Left lung (tissue), 10 donors: ENCODE results near the gene AKAP11. TPM values are rescaled to one million over a fixed set of nuclear protein-coding genes. Genes with fewer than 3 reads are reported as not detected.

ENCODE experiments used
- ATAC-seq: fragments of 200-7000 bp; cut with Tn5 transposase; one replicate; pipeline ENCODE4 v1.9.1; 2020; ENCODE audit warnings: moderate library complexity
- DNase-seq, 4 donors: peaks; one replicate each; pipeline ENCODE4 v3.0.0-alpha.2; 2013 to 2020
- H3K27ac ChIP-seq, 2 donors: fragments of 200-600 bp; sonication (generic) in 1 of 2; one replicate each; pipeline versions ENCODE4 v1.5.0 to v1.8.0; 2020 to 2021
- H3K27me3 ChIP-seq, 2 donors: fragments of 200-600 bp; sonication (generic) in 1 of 2; one replicate each; pipeline versions ENCODE4 v1.5.0 to v1.8.0; 2020 to 2021
- H3K36me3 ChIP-seq, 2 donors: fragments of 200-600 bp; sonication (generic) in 1 of 2; one replicate each; pipeline versions ENCODE4 v1.5.0 to v1.8.0; 2020 to 2021
- H3K4me1 ChIP-seq, 2 donors: fragments of 200-600 bp; one replicate each; pipeline ENCODE4 v1.8.0; 2021
- H3K4me3 ChIP-seq, 2 donors: fragments of 200-600 bp; sonication (generic) in 1 of 2; one replicate each; pipeline versions ENCODE4 v1.5.0 to v1.8.0; 2020 to 2021; ENCODE audit warnings: mild to moderate bottlenecking in 1 of 2
- H3K9me3 ChIP-seq, 2 donors: fragments of 200-600 bp; sonication (generic) in 1 of 2; one replicate each; pipeline versions ENCODE4 v1.5.0 to v1.8.0; 2020 to 2021
- intact Hi-C, 2 donors: fragments of 100-400 bp; cut with DNase I; formaldehyde crosslinking; loops; one replicate each; pipeline versions ENCODE4 v1.11.2 to v1.14.2; 2022
- polyA plus RNA-seq, 6 donors: library from polyadenylated mRNA; unstranded; fragments of 120-200 nt; gene quantifications; one replicate each; pipeline ENCODE4 v1.2.1, GENCODE V29; 2013; ENCODE audit not compliant: insufficient read length in 6 of 6
- total RNA-seq, 2 donors: library from RNA; stranded (reverse); fragmentation: NEBNext Ultra II Directional; extraction: Animal tissue kit (Norgen Biotek cat#: 25700); gene quantifications; one replicate each; pipeline ENCODE4 v1.2.1, GENCODE V29; 2021
- TF ChIP-seq, protein P1 (sequence below), 2 donors: fragments of 200-600 bp; sonication (generic) in 1 of 2; IDR thresholded peaks; one replicate each; pipeline versions ENCODE4 v1.5.0 to v1.8.0; 2021; ENCODE audit warnings: antibody characterized with exemption in 2 of 2
- donor health status: DM: no; HTN: yes; CAD: no.
- donor health status: DM: no; HTN: no; CAD: no.

AKAP11 gene
- total and polyA plus RNA-seq, 8 donors, result 30.3 to 47.1 (median 41.9) TPM

DNA sequence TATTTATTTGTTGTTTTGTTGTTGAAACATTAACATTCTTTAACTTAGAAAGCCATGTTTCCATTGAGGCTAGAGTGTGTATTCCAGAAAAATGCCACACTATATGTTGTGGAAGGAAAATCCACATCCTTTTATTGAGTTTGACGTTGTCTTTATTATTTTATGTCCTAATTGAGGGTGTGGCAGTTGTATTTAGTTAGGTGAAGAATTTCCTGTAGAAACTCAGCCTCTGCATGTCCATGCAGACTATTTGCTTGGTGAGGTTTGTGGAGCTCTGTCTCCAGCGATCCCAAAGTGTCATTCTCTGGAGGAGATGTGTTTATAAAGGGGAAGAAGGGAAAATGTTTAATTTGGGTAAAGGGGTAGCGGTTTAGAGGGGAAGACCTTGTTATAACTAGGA lies 46.6 kb downstream of the AKAP11 start:
- ATAC-seq (no peak), DNase-seq (no peak)
- H3K27me3 ChIP-seq, result no peaks in the 10 kb centered on the region
- no peak overlapping the region for H3K27ac ChIP-seq
- no peak overlapping the region for H3K4me3 ChIP-seq
- TF ChIP-seq, protein P1, sequence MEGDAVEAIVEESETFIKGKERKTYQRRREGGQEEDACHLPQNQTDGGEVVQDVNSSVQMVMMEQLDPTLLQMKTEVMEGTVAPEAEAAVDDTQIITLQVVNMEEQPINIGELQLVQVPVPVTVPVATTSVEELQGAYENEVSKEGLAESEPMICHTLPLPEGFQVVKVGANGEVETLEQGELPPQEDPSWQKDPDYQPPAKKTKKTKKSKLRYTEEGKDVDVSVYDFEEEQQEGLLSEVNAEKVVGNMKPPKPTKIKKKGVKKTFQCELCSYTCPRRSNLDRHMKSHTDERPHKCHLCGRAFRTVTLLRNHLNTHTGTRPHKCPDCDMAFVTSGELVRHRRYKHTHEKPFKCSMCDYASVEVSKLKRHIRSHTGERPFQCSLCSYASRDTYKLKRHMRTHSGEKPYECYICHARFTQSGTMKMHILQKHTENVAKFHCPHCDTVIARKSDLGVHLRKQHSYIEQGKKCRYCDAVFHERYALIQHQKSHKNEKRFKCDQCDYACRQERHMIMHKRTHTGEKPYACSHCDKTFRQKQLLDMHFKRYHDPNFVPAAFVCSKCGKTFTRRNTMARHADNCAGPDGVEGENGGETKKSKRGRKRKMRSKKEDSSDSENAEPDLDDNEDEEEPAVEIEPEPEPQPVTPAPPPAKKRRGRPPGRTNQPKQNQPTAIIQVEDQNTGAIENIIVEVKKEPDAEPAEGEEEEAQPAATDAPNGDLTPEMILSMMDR (IDR thresholded peaks at IDR 0.05), result no peak
- H3K9me3 ChIP-seq, result no peaks in the 10 kb centered on the region
- no peaks in the 10 kb centered on the region for H3K4me1 ChIP-seq
- intact Hi-C loops, result no loop called here
- H3K36me3 ChIP-seq, result peaks cover 0 to 6% of the 10 kb centered on the region in 2 donors

DNA sequence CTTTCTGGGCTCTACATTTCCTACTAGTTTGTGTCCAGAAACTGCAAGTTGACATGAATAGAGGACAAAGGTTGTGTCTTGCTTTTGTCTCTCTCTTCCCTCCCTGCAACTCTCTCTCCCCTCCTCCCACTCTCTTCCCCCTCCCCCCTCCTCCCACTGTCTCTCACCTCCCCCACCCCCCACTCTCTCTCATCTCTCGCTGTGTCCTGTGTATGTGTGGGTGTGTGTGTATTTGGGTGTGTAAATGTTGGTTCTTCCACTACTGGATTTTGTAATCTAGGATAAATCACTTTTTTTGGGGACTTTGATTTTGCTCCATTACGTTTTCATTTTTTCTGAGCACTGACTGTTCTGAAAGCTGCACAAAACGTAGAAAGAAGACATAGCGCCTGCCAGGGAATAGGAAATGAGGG lies 48.4 kb downstream of the AKAP11 start:
- DNase-seq (no peak), ATAC-seq (no peak)
- no peak overlapping the region for H3K27ac ChIP-seq
- no peaks in the 10 kb centered on the region for H3K9me3 ChIP-seq
- TF ChIP-seq, protein P1 (IDR thresholded peaks at IDR 0.05), result no peak
- no peak overlapping the region for H3K4me3 ChIP-seq
- no peaks in the 10 kb centered on the region for H3K36me3 ChIP-seq
- intact Hi-C loops, result no loop called here
- H3K4me1 ChIP-seq, result no peaks in the 10 kb centered on the region
- no peaks in the 10 kb centered on the region for H3K27me3 ChIP-seq

- DNase-seq (no peak), ATAC-seq (no peak)
- TF ChIP-seq, protein P1 (IDR thresholded peaks at IDR 0.05), result no peak
- Histone ChIP-seq H3K4me1 (no peaks in the 10 kb centered on the region), H3K27me3 (no peaks in the 10 kb centered on the region), H3K36me3 (no peaks in the 10 kb centered on the region), H3K4me3 (no peak overlapping the region), H3K9me3 (no peaks in the 10 kb centered on the region), H3K27ac (no peak overlapping the region)
- intact Hi-C loops, result no loop called here
These were observed 50.9 kb downstream of the AKAP11 start for GRCh38 chr13:42322806-42323205.

- no peaks in the 10 kb centered on the region for H3K4me1 ChIP-seq
- ATAC-seq (no peak), DNase-seq (no peak)
- H3K27ac ChIP-seq, result no peak overlapping the region
- no peak overlapping the region for H3K4me3 ChIP-seq
- no peaks in the 10 kb centered on the region for H3K9me3 ChIP-seq
- TF ChIP-seq, protein P1 (IDR thresholded peaks at IDR 0.05), result no peak
- no peaks in the 10 kb centered on the region for H3K36me3 ChIP-seq
- intact Hi-C loops, result no loop called here
- no peaks in the 10 kb centered on the region for H3K27me3 ChIP-seq
These were observed 52.8 kb downstream of the AKAP11 start for GRCh38 chr13:42324704-42325103.

DNA sequence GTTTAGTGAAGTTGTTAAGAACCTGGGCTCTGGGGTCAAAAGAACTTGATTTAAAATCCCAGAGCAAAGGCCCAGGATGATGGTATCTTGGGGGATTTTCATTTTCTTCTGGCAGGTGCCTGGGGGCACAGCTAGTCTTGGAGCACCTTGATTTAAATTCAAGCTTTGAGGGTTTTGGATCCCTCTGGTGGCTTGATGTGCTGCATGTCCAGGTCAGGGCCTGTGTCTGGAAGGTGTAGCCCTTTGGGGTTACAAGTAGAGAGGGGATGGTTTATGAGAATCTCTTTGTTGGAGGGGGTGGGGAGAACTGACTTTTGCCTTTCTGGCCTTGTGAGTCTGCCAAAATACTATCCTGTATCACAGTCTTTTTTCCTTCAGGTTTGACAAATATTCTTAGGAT lies 55.8 kb downstream of the AKAP11 start:
- ATAC-seq, result no peak

More for the DNA sequence above, 55.8 kb downstream of the AKAP11 start:
- no peak for DNase-seq
- TF ChIP-seq, protein P1 (IDR thresholded peaks at IDR 0.05), result no peak
- no peak overlapping the region for H3K4me3 ChIP-seq
- no peaks in the 10 kb centered on the region for H3K27me3 ChIP-seq
- H3K27ac ChIP-seq, result no peak overlapping the region
- H3K36me3 ChIP-seq, result no peaks in the 10 kb centered on the region
- H3K9me3 ChIP-seq, result no peaks in the 10 kb centered on the region
- intact Hi-C loops, result no loop called here
- H3K4me1 ChIP-seq, result no peaks in the 10 kb centered on the region
